ENCODE results near the gene TMEM134. TPM values are rescaled to one million over a fixed set of nuclear protein-coding genes. Genes with fewer than 3 reads are reported as not detected.

The TMEM134 gene
- total and polyA plus RNA-seq, 10 of the 15 experiments (the other 5 are each of a cell fraction or from before 2014, with no cell fraction given), result 1.6 to 93.8 (median 27.8) TPM

DNA sequence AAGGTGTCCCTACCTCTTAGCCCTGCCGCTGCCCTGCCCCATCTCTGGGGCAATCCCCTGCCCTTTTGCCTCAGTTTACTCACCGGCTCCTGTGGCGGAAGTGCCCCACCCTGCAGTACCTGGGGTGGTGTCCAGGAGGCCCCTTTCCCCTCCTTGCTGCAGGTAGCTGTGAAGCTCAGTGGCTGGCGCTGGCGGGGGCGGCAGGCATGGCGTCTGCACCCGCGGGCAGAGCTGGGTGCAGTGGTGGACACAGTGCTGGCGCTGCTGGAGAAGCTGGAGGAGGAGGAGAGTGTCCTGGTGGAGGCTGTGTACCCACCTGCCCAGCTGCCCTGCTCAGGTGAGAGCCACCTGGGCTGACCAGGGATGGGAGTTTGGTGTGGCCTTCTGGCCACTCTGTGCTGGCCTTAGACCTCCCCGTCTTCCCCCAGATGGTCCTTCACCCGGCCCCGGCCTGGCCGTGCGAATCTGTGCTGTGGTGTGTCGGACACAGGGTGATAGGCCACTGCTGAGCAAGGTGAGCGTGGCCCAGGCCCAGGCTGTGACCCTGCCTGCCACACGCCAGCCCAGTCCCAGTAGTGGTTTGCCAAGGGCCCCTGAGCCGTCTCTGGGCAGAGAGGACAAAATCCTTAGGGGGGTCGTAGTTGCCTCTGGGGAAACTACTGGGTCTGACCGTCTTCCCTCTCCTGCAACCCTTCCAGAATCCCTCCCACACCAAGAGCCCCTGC, 49.6 kb downstream of the TMEM134 start:
- Histone ChIP-seq H3K4me1 (ENCODE audit: control insufficient read depth, insufficient read depth, low read length) (peaks cover 2% of the 10 kb centered on the region; the same call in 1 of the 2 replicates), H3K27ac (ENCODE audit: control insufficient read depth, insufficient read depth) (no peak overlapping the region), H2AFZ (ENCODE audit: control insufficient read depth, low read depth, low read length) (no peak overlapping the region), H3K36me3 (ENCODE audit: control insufficient read depth in 2 of 2, insufficient read depth in 2 of 2, low read length in 1 of 2) (no peaks in the 10 kb centered on the region), H3K4me3 (no peak overlapping the region), H3K9ac (ENCODE audit: control insufficient read depth, insufficient read depth, low read length) (no peak overlapping the region), H3K79me2 (ENCODE audit: control insufficient read depth, insufficient read depth, low read length) (no peaks in the 10 kb centered on the region), H3K9me3 (replicated peaks; ENCODE audit: control insufficient read depth, insufficient read depth, low read length) (no peaks in the 10 kb centered on the region), H3K4me2 (ENCODE audit: control insufficient read depth, insufficient read depth) (no peak overlapping the region), H4K20me1 (ENCODE audit: control insufficient read depth, insufficient read depth) (no peaks in the 10 kb centered on the region), H3K27me3 (replicated peaks in 1 of 2; ENCODE audit: control insufficient read depth in 2 of 2, insufficient read depth in 2 of 2, low read length in 1 of 2) (peaks cover 0 to 5% of the 10 kb centered on the region in 2 experiments; a peak in 3 of 4 replicates)
- WGBS (ENCODE audit: insufficient coverage, insufficient replicate concordance, low lambda C conversion rate, missing lambda C conversion rate), result 66% methylated on average over 21 of the region's 21 CpGs
- no peak for FAIRE-seq
- no TSS peak for BruUV-seq (replicated peaks)
- in situ Hi-C loops (cut with MboI) (no loop called here), intact Hi-C loops (cut with micrococcal nuclease; ENCODE audit: unreplicated experiment) (no loop called here)
- ATAC-seq, result no peak
- ChIA-PET SMC1A (ENCODE audit: uncharacterized antibody, unreplicated experiment) (interaction anchor here (1.1 to 1.5 kb wide), 4 partner anchors 12 to 68 kb away, joined by 3 to 7 read pairs (median 3); partner anchors contain the start of gene TBC1D10C), POLR2A (interaction anchor here (0.7 to 3.9 kb wide), 10 partner anchors 12 to 50 kb away, joined by 3 to 28 read pairs (median 8); partner anchors contain the start of genes PPP1CA, PTPRCAP and TBC1D10C), CTCF (interaction anchor here (0.9 to 1.6 kb wide), 5 partner anchors 12 to 50 kb away, joined by 3 to 5 read pairs (median 4); partner anchors contain the start of genes PTPRCAP and TMEM134), RAD21 (ENCODE audit: unreplicated experiment) (interaction anchor here (0.9 to 2.4 kb wide), 4 partner anchors 18 to 41 kb away, joined by 3 to 8 read pairs (median 4); partner anchors contain the start of genes PPP1CA and RAD9A)
- TF ChIP-seq TCF3 (IDR thresholded peaks at IDR 0.05; ENCODE audit: borderline replicate concordance, insufficient read depth, low read depth, low read length), result no peak
- DNase-seq (ENCODE audit: low read depth, low spot score), result no peak

DNA sequence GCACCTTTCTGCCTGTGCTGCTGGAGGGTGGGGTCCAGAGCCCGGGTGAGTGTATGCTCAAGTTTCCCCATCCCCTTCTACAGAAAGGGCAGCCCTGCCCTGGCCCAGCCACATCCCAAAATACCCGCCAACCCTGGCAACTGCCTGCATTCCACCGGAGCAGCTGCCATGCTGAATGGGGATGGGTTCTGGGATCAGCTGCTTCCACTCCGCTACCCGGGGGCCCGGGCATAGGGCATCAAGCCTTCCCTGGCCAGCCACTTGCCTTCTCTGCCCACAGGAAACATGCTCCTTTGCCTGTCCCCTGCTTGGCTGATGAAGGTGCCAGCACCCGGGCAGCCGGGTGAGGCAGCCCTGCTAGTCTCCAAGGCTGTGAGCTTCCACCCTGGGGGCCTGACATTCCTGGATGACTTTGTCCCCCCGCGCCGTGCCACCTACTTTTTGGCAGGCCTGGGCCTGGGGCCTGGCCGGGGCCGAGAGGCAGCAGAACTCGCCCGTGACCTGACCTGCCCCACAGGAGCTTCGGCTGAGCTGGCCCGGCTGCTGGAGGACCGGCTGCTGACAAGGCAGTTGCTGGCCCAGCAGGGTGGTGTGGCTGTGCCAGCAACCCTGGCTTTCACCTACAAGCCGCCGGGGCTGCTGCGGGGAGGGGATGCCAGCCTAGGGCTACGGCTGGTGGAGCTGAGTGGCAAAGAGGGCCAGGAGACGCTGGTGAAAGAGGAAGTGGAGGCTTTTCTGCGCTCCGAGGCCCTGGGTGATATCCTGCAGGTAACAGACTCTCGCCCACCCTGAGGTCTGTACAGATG, 50.4 kb downstream of the TMEM134 start:
- DNase-seq (ENCODE audit: low read depth, low spot score), result no peak
- ATAC-seq, result peak; percentile 10
- H3K4me2 ChIP-seq (ENCODE audit: control insufficient read depth, insufficient read depth), result no peak overlapping the region; the same call in 1 of the 2 replicates
- FAIRE-seq, result no peak
- peaks cover 2% of the 10 kb centered on the region; the same call in 1 of the 2 replicates for H3K4me1 ChIP-seq (ENCODE audit: control insufficient read depth, insufficient read depth, low read length)
- H3K9me3 ChIP-seq (replicated peaks; ENCODE audit: control insufficient read depth, insufficient read depth, low read length), result no peaks in the 10 kb centered on the region
- intact Hi-C loops (cut with micrococcal nuclease; ENCODE audit: unreplicated experiment), result no loop called here
- H3K79me2 ChIP-seq (ENCODE audit: control insufficient read depth, insufficient read depth, low read length), result no peaks in the 10 kb centered on the region
- H3K27ac ChIP-seq (ENCODE audit: control insufficient read depth, insufficient read depth), result no peak overlapping the region
- in situ Hi-C loops (cut with MboI), result no loop called here
- CTCF ChIA-PET, result interaction anchor here (0.9 to 1.6 kb wide), 3 partner anchors 17 to 51 kb away, joined by 3 to 6 read pairs (median 4); partner anchors contain the start of genes PPP1CA and TMEM134
- H2AFZ ChIP-seq (ENCODE audit: control insufficient read depth, low read depth, low read length), result no peak overlapping the region
- RAD21 ChIA-PET (ENCODE audit: unreplicated experiment), result interaction anchor here (1.0 to 1.4 kb wide), 2 partner anchors 15 to 18 kb away, joined by 3 to 4 read pairs; partner anchors contain the start of gene TBC1D10C
- peaks cover 0 to 5% of the 10 kb centered on the region in 2 experiments; a peak in 3 of 4 replicates for H3K27me3 ChIP-seq (replicated peaks in 1 of 2; ENCODE audit: control insufficient read depth in 2 of 2, insufficient read depth in 2 of 2, low read length in 1 of 2)
- H4K20me1 ChIP-seq (ENCODE audit: control insufficient read depth, insufficient read depth), result no peaks in the 10 kb centered on the region
- peak; percentile 85 for TF ChIP-seq SPI1 (IDR thresholded peaks at IDR 0.05; ENCODE audit: borderline replicate concordance, insufficient read depth, low read depth, low read length)
- TF ChIP-seq TARDBP (IDR thresholded peaks at IDR 0.05; ENCODE audit: borderline replicate concordance), result no peak
- H3K9ac ChIP-seq (ENCODE audit: control insufficient read depth, insufficient read depth, low read length), result no peak overlapping the region
- H3K36me3 ChIP-seq (ENCODE audit: control insufficient read depth in 2 of 2, insufficient read depth in 2 of 2, low read length in 1 of 2), result no peaks in the 10 kb centered on the region
- 24% methylated on average over 26 of the region's 26 CpGs for WGBS (ENCODE audit: insufficient coverage, insufficient replicate concordance, low lambda C conversion rate, missing lambda C conversion rate)
- H3K4me3 ChIP-seq, result no peak overlapping the region
- no TSS peak for BruUV-seq (replicated peaks)
- POLR2A ChIA-PET, result interaction anchor here (0.9 to 3.9 kb wide), 8 partner anchors 10 to 51 kb away, joined by 3 to 28 read pairs (median 7); partner anchors contain the start of genes PPP1CA, PTPRCAP and TBC1D10C
- SMC1A ChIA-PET (ENCODE audit: uncharacterized antibody, unreplicated experiment), result interaction anchor here (1.1 kb wide), 1 partner anchor 14 kb away, joined by 3 read pairs; no protein-coding TSS in a partner anchor

Measured in GM12878 (cell line).